ENCODE data around the gene SCN5A. TPM values are rescaled to one million over a fixed set of nuclear protein-coding genes. Genes with fewer than 3 reads are reported as not detected.

Gene SCN5A
- total RNA-seq, 1 donor from 2014 or later, result 3.5 TPM

GRCh38 chr3:38545550-38545949 is 103.9 kb downstream of the SCN5A start:
- no peak for TF ChIP-seq CTCF (conservative IDR thresholded peaks at IDR 0.05)
- H3K36me3 Mint-ChIP-seq, result no peaks in the 10 kb centered on the region
- no peaks in the 10 kb centered on the region for H3K9me3 Mint-ChIP-seq
- H3K4me1 Mint-ChIP-seq (ENCODE audit: unreplicated experiment), result no peaks in the 10 kb centered on the region
- H3K27ac Mint-ChIP-seq, result no peak overlapping the region
- H3K4me3 Mint-ChIP-seq, result no peak overlapping the region
- H3K27me3 Mint-ChIP-seq, result peaks cover 3% of the 10 kb centered on the region
- DNase-seq (ENCODE audit: extremely low spot score, unreplicated experiment), result no peak

DNA sequence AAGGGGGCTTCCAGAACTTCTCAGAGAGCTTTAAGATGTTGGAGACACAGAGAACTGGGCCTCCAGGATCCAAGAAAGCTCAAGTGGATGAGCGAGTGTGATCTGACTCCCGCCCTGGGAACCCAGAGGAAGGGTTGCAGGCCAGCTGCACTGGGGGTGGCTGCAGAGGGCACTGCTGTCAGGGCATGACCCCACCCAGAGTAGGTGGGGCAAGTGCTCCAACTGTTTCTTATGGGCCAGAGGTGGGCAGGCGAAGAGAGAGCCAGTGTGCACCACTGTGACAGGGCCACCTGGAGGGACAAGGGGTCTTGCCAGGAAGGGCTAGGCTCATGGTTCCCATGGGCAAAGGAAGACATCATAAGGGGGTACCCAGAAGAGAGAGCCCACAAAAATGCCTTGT is 104.6 kb downstream of the SCN5A start:
- H3K27me3 Mint-ChIP-seq, result peaks cover 3% of the 10 kb centered on the region
- DNase-seq (ENCODE audit: extremely low spot score, unreplicated experiment), result peak; percentile 40
- no peak overlapping the region for H3K4me3 Mint-ChIP-seq
- TF ChIP-seq CTCF (conservative IDR thresholded peaks at IDR 0.05), result no peak
- H3K27ac Mint-ChIP-seq, result no peak overlapping the region
- H3K36me3 Mint-ChIP-seq, result no peaks in the 10 kb centered on the region
- no peaks in the 10 kb centered on the region for H3K4me1 Mint-ChIP-seq (ENCODE audit: unreplicated experiment)
- H3K9me3 Mint-ChIP-seq, result no peaks in the 10 kb centered on the region

DNA sequence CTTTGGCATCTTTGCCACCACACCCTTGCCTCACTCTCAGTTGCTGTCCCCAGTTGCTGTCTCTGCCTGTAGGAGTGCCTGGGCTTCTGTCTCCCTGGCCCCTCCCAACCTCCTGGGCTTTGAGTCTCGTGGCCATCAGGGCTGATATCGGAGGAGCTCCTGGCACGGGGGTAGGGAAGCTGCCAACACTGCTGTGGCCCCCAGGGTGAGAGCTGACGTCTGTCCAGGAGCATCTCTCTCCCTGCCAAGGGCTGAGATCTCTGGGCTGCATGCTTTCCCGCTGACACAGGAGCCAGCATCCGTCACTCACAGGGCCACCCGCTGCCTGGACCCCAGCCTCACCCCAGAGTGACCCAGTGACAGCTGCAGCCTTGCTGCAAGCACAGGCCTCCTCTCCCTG is 105.9 kb downstream of the SCN5A start:
- Mint-ChIP-seq H3K27me3 (peaks cover 3% of the 10 kb centered on the region), H3K4me3 (no peak overlapping the region), H3K36me3 (no peaks in the 10 kb centered on the region), H3K27ac (no peak overlapping the region), H3K9me3 (no peaks in the 10 kb centered on the region), H3K4me1 (ENCODE audit: unreplicated experiment) (no peaks in the 10 kb centered on the region)
- TF ChIP-seq CTCF (conservative IDR thresholded peaks at IDR 0.05), result no peak
- DNase-seq (ENCODE audit: extremely low spot score, unreplicated experiment), result no peak

GRCh38 chr3:38542401-38543298 is 106.8 kb downstream of the SCN5A start:
- Mint-ChIP-seq H3K4me1 (ENCODE audit: unreplicated experiment) (no peaks in the 10 kb centered on the region), H3K27me3 (no peaks in the 10 kb centered on the region)

DNA sequence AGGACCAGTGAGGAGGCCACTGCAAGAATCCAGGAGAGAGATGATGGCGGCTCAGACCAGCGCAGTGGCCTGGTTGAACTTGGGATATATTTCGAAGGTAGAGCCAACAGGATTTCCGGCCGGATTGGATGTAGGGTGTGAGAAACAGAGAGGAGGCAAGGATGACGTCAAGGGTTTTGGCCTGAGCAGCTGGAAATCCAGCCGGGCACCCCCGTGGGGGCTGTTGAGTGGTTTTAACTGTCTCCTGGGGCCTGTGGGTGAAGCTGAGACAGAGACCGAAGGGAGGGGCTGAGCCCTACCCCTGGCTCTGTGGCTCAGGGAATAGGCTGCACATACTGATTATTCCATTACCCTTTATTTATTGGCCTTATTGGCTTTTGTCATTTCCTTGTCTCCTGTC is 107.7 kb downstream of the SCN5A start:
- no peaks in the 10 kb centered on the region for H3K4me1 Mint-ChIP-seq (ENCODE audit: unreplicated experiment)
- no peaks in the 10 kb centered on the region for H3K9me3 Mint-ChIP-seq
- H3K27ac Mint-ChIP-seq, result no peak overlapping the region
- no peaks in the 10 kb centered on the region for H3K27me3 Mint-ChIP-seq
- no peaks in the 10 kb centered on the region for H3K36me3 Mint-ChIP-seq
- no peak for DNase-seq (ENCODE audit: extremely low spot score, unreplicated experiment)
- no peak for TF ChIP-seq CTCF (conservative IDR thresholded peaks at IDR 0.05)
- H3K4me3 Mint-ChIP-seq, result no peak overlapping the region

More at GRCh38 chr3:38542401-38543298, 106.8 kb downstream of the SCN5A start:
- Mint-ChIP-seq H3K4me3 (no peak overlapping the region), H3K36me3 (no peaks in the 10 kb centered on the region), H3K27ac (no peak overlapping the region), H3K9me3 (no peaks in the 10 kb centered on the region)
- TF ChIP-seq CTCF (conservative IDR thresholded peaks at IDR 0.05), result no peak
- DNase-seq (ENCODE audit: extremely low spot score, unreplicated experiment), result no peak
